GM19463 (cell line): ENCODE data around the gene DIAPH3.
"Not testable (repeated sequence)": the region's sequence is repeated elsewhere in the genome, so short reads cannot be mapped to it uniquely, and the experiment has no call there.

Experiments used
- ATAC-seq: cut with Tn5 transposase; IDR thresholded peaks from one replicate; pipeline ENCODE4 v1.9.1; 2021; ENCODE audit warnings: mild to moderate bottlenecking, moderate library complexity; ENCODE audit not compliant: unreplicated experiment

The DIAPH3 gene

DNA sequence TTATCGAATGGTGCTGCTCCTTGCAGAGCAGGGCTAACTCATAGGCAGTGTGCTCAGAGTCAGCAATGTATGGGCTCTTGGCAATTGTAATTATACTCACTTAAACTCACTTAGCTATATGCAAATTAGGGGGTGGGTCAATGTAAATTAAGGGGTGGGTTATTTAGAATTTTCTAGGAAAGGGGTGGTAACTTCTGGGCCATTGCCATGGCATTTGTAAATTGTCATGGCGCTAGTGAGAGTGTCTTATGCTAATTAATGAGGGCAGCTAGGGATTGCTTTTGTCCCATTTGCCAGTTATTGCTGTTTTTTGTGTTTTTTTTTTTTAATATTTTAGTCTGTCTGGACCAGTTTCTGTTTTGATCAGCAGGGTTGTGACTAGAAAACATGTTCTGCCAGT lies 68.4 kb downstream of the DIAPH3 start:
- no peak for ATAC-seq

GRCh38 chr13:60094385-60095088 lies 69.2 kb downstream of the DIAPH3 start:
- no peak for ATAC-seq

- ATAC-seq, result no peak
Observed at GRCh38 chr13:60093425-60094019, 70.2 kb downstream of the DIAPH3 start.

DNA sequence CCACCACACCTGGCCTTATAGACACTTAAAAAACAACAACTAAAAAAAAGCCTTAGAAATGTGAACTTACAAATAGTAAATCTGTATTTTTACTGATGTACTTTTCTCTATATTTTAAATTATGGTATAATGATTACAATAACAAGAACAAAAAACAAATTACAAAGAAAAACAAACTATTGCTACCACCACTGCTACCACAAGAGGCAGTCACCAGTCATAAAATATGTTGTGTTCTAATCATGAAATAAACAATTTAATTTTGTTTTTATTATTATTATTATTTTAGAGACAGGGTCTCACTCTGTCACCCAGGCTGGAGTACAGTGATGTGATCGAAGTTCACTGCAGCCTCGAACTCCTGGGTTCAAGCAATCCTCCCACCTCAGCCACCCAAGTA lies 72.2 kb downstream of the DIAPH3 start:
- ATAC-seq, result no peak

DNA sequence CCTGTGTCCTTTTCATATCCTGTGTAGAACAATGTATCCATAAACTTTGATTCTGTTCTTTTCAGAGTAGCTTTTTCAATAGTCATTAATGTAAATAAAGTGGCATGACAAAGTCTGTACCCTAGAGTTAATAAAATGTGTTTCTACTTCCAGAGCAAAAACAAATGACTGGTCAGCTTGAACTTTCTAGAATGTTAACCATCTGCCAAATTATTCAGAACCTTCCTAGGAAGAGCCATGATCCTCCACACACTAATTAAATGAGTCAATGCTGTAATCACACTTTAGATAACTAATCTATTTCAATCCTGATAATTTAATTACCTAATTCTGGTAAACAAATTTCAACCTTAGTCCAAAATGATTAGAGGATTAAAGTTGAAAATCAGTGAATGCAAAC lies 73.2 kb downstream of the DIAPH3 start:
- no peak for ATAC-seq

DNA sequence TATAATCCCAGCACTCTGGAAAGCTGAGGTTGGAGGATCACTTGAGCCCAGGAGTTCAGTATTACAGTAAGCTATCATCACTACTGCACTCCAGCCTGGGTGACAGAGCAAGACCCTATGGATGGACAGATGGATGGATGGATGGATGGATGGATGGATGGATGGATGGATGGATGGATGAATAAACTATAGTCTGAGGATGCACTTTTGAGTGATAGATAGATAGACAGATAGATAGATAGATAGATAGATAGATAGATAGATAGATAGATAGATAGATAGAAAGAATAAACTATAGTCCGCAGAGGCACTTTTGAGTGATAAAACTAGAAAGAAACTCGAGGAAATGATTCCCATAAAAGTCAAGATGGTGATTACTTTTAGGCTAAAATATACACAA lies 79.9 kb downstream of the DIAPH3 start:
- not testable (repeated sequence) for ATAC-seq

DNA sequence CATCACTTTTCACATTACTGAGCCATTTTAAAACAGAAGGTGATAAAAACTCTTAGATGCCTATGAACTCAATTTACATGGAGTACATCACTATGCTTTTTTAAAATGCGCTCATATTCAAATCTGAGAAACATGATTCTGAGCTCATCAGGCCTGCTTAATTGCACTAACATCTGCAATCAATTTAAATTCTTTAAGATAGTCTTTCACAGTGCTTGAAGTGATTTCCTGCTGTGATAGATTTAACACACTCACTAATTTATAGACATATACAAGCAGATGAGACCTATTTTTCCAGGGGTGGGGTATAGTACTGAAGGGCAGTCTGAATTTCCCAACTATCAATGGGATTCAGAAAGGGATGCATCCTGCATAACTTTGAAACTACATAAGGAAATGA lies 82.9 kb downstream of the DIAPH3 start:
- ATAC-seq, result no peak

DNA sequence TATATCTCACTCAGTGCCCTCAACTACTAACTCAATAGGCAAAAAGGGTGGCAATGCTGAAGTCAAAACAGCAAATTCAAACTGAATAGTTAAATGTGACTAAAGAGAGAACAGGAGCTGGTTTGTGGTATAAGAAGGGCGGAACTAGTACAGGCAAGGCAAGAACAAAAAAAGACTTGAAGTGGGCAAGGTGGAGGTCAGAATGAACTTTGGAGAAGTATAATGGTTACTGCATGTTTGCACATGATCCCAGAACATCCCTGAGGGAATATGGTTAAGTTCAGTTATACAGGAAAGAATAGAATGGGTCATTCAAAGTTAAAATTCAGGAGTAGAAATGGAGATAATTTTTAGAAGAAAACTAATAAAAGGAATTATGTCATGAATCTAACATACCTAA lies 85.5 kb downstream of the DIAPH3 start:
- no peak for ATAC-seq

DNA sequence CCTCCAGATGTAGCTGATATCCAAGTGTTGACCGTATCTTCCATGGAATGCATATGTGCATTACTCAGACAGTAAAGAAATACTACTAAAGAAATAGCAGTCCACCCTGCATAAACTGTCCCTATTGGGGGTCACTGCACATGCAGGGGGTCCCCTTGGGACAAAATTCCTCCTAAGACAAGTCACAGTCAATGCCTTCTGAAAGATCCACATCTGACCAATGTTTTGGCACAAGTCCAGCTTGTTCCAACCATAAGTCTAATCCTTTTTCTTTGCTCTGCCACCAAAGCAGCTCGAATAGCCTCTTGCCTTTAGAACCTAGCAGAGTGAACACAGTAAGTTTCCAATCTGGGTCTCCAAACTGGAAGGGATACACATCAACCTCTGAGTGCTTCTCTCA lies 87.9 kb downstream of the DIAPH3 start:
- no peak for ATAC-seq

DNA sequence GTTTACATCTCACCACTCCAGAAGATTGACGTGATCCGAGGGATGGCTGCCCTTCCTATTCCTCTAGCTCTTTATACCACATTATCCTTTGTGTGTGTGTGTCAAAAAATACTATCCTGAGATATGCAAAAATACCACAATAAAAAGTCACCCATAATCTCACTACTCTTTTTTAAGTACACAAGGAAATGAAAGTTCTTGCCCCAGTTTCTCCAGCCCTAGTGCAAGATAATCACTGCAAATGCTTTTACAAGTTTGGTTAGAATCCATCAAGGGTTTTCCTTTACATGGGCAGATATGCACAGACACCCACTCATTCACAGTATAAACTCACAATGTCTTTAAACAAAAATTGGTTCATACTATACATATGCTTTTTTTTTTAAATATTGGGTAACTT lies 89.3 kb downstream of the DIAPH3 start:
- no peak for ATAC-seq

DNA sequence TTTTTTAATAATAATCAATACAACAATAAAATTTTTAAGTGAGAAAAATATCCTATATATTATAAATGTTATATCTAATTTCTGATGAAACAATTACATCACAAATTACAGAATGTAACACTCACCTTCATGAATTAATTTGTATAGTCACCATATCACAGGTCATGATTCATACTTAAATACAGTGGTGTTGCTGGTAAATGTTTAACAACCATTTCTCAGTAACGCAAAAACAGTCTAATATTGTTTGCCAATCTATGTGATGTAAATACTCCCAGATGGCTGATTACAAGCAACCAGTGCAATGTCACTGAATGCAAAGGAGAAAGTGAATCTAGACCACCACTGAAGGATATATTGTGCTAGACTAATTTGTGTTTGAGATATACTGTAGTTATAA lies 97.5 kb downstream of the DIAPH3 start:
- no peak for ATAC-seq

DNA sequence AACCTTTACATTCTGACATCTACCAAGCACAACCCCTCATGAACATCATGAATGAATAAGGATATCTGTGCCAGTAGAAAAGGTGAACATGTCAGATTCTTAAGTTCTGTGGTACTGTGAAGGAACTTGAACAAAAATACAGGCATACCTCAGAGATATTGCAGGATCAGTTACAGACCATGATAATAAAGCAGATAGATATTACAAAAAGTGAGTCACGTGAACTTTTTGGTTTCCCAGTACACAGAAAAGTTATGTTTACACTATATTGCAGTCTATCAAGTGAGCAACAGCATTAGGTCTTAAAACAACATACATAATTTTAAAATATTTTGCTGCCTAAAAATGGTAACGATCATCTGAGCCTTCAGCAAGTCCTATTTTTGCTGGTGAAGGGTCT lies 101.2 kb downstream of the DIAPH3 start:
- ATAC-seq, result no peak

DNA sequence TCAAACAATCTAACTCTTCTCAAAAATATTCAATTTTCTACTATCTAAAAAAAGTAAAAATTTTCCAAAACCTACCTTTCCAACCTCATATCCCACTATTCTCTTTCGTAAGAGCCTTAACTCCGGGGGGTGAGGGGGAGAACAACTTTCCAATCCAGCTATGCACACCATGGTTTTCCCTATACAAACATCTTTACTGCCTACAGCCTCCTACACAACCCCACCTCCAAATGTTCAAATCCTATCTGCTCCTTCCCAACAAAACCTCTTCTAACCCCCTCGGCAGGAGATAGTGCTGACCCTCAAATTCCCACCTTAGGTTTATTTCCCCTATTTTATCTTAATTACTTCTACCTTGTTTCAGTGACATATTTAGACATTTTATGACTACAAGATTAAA lies 102.0 kb downstream of the DIAPH3 start:
- no peak for ATAC-seq

DNA sequence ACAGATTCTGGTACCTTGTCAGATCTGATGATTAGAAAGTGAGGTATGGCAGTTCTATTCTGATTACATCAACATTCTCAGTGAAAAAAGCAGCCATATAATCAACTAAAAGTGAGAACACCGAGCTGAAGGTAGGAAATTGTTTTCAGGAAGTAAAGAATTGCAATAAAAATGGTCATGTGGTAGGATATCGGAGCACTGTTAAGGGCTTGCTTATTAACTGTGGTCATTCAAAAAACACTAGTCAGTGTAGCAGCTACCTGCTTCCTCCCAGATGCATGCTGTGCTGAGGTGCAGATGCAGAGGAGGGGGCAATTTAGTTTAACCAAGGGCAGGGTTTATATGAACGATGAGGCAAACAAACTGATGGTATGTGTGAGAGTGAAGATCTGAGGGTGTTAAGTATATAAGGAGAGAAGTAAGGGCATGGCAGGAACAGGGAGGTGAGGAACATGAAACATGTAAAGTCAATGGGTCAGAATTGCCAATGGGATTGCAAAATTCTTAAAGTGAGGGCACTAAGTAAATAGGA lies 111.9 kb downstream of the DIAPH3 start:
- no peak for ATAC-seq

GRCh38 chr13:60048353-60048752 lies 115.4 kb downstream of the DIAPH3 start:
- not testable (repeated sequence) for ATAC-seq

DNA sequence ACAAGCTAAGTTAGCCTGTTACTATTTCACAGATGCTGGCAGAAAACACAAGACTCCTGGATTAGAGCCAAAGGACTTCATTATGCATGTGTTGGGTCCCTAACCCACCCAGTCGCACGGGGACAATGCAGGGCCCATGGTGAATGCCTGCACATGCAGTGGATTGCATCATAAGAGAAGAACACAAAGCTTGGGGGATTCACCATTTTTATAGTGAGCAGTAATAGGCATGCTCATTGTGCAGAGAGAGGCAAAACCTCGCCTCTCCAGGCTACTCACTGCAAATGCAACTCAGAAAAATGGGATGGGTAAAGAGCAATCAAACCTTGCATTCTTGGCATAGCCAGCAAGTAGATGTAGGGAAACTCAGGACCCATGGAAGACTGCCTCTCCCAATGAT lies 115.8 kb downstream of the DIAPH3 start:
- no peak for ATAC-seq

DNA sequence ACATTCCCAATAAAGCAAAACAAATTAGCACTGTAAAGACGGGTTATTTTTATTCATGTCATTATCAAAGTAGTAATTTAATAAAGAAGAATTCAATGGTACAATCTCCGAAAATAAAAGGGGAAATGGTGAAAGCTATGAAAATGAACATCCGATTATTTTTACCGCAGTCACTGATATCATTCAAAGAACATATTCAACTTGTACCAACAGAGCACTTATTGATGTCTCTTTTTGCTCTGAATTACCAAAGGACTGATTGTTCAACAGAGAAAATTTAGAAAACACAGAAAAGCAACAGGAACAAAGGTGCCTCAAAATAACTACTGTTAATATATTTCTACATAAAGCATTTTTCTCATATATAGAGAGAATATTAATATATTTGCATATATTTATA lies 119.4 kb downstream of the DIAPH3 start:
- ATAC-seq, result no peak

- ATAC-seq, result no peak
Observed at GRCh38 chr13:60043262-60043661, 120.5 kb downstream of the DIAPH3 start.

DNA sequence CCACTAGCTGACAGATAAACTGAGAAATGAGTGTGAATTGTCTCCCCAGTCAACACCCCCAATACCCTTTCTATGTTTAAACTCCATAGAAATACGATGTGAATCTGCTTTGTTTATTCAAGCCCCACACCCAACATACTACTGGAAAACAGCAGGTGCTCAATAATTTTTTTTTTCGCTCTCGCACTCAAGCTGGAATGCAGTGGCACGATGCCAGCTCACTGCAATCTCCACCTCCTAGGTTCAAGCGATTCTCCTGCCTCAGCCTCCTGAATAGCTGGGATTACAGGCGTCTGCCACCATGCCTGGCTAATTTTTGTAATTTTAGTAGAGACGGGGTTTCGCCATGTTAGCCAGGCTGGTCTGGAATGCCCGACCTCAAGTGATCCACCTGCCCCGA lies 123.1 kb downstream of the DIAPH3 start:
- ATAC-seq, result not testable (repeated sequence)

DNA sequence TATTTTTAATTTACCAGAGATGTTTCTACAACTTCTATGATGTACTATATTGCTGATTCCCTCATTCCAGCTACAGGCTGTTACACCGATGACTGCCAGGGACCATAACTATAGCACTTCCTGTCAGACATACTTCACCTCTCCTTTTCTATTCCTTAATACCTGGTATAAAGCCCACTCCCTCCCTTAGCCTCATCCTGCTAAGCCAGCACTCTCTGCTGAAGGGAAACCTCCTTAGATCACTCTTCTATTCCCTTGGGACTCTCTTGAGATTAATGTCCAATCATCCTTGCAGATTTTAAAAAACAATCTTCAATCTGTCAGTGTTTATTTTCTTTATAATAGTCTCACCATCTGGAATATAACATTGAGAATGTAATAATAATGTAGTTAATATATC lies 127.9 kb downstream of the DIAPH3 start:
- no peak for ATAC-seq

- ATAC-seq, result no peak
Observed at GRCh38 chr13:60032851-60033250, 130.9 kb downstream of the DIAPH3 start.

DNA sequence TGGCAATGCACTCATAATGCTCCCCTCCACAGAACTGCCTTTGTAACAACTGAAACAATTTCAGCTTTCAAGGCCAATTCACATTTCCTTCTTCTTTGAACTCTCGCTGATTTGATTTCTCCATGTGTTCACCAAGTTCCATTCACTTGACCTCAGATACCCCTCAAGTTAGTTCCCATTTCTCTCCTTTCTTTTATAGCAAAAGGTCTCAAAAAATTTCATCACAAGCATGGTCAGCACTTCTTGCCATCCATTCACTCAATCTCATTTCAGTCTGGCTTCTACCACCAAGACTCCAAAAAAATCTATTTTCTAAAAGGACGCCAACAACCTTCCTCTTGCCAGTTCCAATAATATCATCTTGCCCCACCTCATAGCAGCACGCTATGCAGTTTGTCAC lies 135.7 kb downstream of the DIAPH3 start:
- ATAC-seq, result no peak

DNA sequence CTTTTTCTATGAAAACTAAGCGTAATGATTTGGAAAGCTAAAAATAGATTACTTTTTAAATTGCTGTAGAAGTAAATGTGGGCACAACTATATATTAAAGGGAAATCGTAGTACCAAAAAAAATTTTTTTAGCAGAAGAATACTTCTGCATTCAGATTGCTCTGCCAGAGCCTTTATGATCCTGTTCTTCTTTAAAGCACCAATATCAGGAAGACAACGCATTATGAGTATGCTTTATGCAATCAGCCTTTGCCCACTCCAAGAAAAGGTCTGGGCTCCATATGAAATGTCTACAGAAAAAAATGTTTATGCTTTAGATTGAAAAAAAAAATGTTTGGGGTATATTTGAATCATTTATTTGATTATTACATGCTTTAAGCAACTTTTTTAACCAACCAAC lies 137.4 kb downstream of the DIAPH3 start:
- no peak for ATAC-seq
